ENCODE results near the gene CAMTA1.

The CAMTA1 gene

DNA sequence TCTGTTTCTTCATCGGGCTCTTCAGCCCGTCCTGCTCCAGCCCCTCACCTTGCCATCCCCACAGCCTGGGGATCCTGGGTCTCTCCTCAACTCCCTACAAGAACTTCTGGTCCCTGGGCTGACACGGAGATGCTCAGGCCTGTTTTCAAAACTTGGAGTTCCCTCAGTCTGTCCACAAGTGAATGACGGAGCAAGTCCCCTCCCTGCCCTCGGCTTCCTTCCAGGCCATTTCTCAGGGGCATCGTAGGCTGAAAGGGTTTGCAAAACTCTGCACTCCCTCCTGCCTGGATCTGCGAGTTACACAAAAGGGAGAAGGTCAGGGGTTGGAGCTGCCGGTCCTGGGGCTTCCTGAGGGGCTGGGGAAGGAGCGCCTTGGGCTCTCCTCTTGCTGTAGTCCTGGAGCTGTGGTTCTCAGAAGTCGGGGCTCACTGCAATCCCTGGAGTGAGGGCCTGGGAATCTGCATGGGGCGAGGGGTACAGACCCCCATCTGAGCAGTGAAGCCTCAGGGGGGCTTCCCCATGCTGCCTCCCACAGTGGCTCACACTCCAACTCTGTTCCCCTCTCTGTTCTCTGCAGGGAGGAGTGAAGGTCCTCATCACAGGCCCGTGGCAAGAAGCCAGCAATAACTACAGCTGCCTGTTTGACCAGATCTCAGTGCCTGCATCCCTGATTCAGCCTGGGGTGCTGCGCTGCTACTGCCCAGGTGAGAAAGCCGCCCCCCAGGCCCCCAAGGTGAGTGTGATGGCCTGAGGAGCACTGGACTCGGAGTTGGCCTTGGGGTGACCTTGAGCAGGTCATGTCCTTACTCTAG is 885.3 kb downstream of the CAMTA1 start:
- Histone ChIP-seq H3F3A (ENCODE audit: insufficient read depth) (no peaks in the 10 kb centered on the region), H3K36me3 (ENCODE audit: low read length) (no peaks in the 10 kb centered on the region), H3K9ac (ENCODE audit: low read length) (no peak overlapping the region), H4K20me1 (ENCODE audit: low read depth, low read length) (no peaks in the 10 kb centered on the region), H3K4me2 (ENCODE audit: low read depth, low read length, poor library complexity, severe bottlenecking) (no peak overlapping the region), H3K79me2 (ENCODE audit: insufficient read depth, low read length) (no peaks in the 10 kb centered on the region), H3K27me3 (ENCODE audit: low read length) (no peaks in the 10 kb centered on the region), H3K27ac (ENCODE audit: low read depth, low read length) (no peak overlapping the region), H3K9me2 (replicated peaks; ENCODE audit: insufficient read depth, low read length) (no peaks in the 10 kb centered on the region), H2AFZ (ENCODE audit: low read depth, low read length, severe bottlenecking) (no peak overlapping the region), H3K9me3 (ENCODE audit: insufficient read depth, low read length) (no peaks in the 10 kb centered on the region), H3K4me3 (ENCODE audit: insufficient read depth, low read length, poor library complexity, severe bottlenecking) (no peak overlapping the region)
- TF ChIP-seq, protein P1, sequence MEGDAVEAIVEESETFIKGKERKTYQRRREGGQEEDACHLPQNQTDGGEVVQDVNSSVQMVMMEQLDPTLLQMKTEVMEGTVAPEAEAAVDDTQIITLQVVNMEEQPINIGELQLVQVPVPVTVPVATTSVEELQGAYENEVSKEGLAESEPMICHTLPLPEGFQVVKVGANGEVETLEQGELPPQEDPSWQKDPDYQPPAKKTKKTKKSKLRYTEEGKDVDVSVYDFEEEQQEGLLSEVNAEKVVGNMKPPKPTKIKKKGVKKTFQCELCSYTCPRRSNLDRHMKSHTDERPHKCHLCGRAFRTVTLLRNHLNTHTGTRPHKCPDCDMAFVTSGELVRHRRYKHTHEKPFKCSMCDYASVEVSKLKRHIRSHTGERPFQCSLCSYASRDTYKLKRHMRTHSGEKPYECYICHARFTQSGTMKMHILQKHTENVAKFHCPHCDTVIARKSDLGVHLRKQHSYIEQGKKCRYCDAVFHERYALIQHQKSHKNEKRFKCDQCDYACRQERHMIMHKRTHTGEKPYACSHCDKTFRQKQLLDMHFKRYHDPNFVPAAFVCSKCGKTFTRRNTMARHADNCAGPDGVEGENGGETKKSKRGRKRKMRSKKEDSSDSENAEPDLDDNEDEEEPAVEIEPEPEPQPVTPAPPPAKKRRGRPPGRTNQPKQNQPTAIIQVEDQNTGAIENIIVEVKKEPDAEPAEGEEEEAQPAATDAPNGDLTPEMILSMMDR (IDR thresholded peaks at IDR 0.05; ENCODE audit: insufficient read depth, low read length, poor library complexity, severe bottlenecking), result no peak
- no peak for TF ChIP-seq EZH2phosphoT487 (conservative IDR thresholded peaks at IDR 0.05; ENCODE audit: low read length)

DNA sequence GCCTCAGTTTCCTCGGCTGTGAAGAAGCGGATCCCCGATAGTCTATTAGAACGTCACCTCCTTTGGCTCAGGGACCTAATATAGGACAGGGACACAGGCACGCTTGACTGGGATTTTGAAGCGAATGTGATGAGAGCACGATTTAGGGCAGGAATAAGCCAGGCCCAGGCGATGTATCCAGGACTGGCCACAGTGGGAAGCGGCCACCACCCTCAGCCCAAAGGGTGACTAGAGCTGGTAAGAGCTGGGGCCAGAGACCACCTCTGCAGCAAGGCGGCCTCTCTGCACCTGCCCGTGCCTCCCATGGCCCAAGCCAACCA is 885.9 kb downstream of the CAMTA1 start:
- Histone ChIP-seq H3K27me3 (ENCODE audit: low read length) (no peaks in the 10 kb centered on the region), H4K20me1 (ENCODE audit: low read depth, low read length) (no peaks in the 10 kb centered on the region), H3K9me3 (ENCODE audit: insufficient read depth, low read length) (no peaks in the 10 kb centered on the region), H3K36me3 (ENCODE audit: low read length) (no peaks in the 10 kb centered on the region), H3K79me2 (ENCODE audit: insufficient read depth, low read length) (no peaks in the 10 kb centered on the region), H2AFZ (ENCODE audit: low read depth, low read length, severe bottlenecking) (no peak overlapping the region), H3K4me3 (ENCODE audit: insufficient read depth, low read length, poor library complexity, severe bottlenecking) (no peak overlapping the region), H3K4me2 (ENCODE audit: low read depth, low read length, poor library complexity, severe bottlenecking) (no peak overlapping the region), H3F3A (ENCODE audit: insufficient read depth) (no peaks in the 10 kb centered on the region), H3K9ac (ENCODE audit: low read length) (no peak overlapping the region), H3K27ac (ENCODE audit: low read depth, low read length) (no peak overlapping the region), H3K9me2 (replicated peaks; ENCODE audit: insufficient read depth, low read length) (no peaks in the 10 kb centered on the region)
- TF ChIP-seq EZH2phosphoT487 (conservative IDR thresholded peaks at IDR 0.05; ENCODE audit: low read length), result no peak
- TF ChIP-seq, protein P1 (IDR thresholded peaks at IDR 0.05; ENCODE audit: insufficient read depth, low read length, poor library complexity, severe bottlenecking), result no peak

DNA sequence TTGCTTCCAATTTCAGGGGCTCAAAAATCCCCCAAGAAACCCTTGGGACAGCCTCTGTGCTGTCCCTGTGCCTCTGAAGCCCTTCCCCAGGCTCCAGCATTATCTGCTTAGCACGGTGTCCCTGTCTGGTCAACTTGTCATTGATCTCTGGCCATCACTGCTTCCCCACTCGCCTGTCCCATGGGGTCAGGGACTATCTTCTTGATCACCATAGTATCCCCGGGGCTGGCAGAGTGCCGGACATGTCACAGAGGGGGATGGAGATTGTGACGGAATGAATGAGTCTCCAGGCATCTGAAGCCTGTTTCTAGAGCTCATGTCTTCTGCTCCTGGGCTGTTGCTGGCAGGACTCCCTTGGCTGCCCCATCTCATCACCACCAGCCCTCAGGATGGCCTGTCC is 886.4 kb downstream of the CAMTA1 start:
- no peak overlapping the region for H3K4me2 ChIP-seq (ENCODE audit: low read depth, low read length, poor library complexity, severe bottlenecking)
- no peaks in the 10 kb centered on the region for H3K79me2 ChIP-seq (ENCODE audit: insufficient read depth, low read length)
- H4K20me1 ChIP-seq (ENCODE audit: low read depth, low read length), result no peaks in the 10 kb centered on the region
- H2AFZ ChIP-seq (ENCODE audit: low read depth, low read length, severe bottlenecking), result no peak overlapping the region
- no peak for TF ChIP-seq EZH2phosphoT487 (conservative IDR thresholded peaks at IDR 0.05; ENCODE audit: low read length)
- TF ChIP-seq, protein P1 (IDR thresholded peaks at IDR 0.05; ENCODE audit: insufficient read depth, low read length, poor library complexity, severe bottlenecking), result no peak
- no peak overlapping the region for H3K27ac ChIP-seq (ENCODE audit: low read depth, low read length)
- no peak overlapping the region for H3K4me3 ChIP-seq (ENCODE audit: insufficient read depth, low read length, poor library complexity, severe bottlenecking)
- no peaks in the 10 kb centered on the region for H3K27me3 ChIP-seq (ENCODE audit: low read length)
- no peaks in the 10 kb centered on the region for H3K9me2 ChIP-seq (replicated peaks; ENCODE audit: insufficient read depth, low read length)
- H3F3A ChIP-seq (ENCODE audit: insufficient read depth), result no peaks in the 10 kb centered on the region
- no peaks in the 10 kb centered on the region for H3K9me3 ChIP-seq (ENCODE audit: insufficient read depth, low read length)
- no peak overlapping the region for H3K9ac ChIP-seq (ENCODE audit: low read length)
- no peaks in the 10 kb centered on the region for H3K36me3 ChIP-seq (ENCODE audit: low read length)

Data from SU-DHL-6 (cell line).